GM19452 (cell line): ENCODE measurements around the gene VWA5B1.

Source experiments
- ATAC-seq: cut with Tn5 transposase; IDR thresholded peaks from one replicate; pipeline ENCODE4 v1.9.1; 2021; ENCODE audit not compliant: unreplicated experiment

VWA5B1 gene

DNA sequence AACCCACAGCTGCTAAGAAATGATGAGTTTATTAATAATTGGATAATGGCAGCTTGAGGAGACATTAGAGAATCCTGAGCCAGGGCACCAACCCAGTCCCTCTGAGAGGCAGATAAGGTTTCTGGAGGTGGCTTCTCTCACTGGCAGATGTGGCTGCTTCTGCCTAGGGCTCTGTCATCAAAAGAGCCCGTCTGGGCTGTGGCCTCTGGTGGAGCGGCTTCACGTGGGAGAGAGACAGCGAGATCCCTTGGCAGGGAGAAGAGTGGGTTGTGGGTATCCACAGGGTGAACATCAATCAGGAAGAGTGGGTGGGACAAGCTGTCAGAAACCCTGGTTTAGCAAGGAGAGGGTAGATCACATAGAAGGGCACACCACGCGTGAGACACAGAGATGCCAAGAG is 30.0 kb downstream of the VWA5B1 start:
- ATAC-seq, result no peak

DNA sequence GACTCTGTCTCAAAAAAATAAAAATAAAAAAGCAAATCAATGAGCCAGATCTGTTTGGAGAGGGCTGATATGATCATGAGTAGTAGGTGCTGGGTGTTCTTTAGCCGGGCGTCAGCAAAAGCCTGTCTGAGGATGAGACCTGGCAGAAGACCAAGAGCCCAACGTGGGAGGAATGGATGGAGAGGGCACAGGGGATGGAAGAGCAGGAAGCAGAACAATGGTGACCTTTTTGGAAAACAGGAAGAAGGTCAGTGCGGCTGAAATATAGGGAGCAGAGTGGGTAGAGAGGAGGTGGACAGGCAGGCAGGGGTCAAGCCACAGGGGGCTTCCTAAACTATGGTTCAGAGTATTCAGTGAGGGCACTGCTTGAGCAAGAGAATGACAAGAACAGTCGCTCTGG is 30.9 kb downstream of the VWA5B1 start:
- ATAC-seq, result no peak

DNA sequence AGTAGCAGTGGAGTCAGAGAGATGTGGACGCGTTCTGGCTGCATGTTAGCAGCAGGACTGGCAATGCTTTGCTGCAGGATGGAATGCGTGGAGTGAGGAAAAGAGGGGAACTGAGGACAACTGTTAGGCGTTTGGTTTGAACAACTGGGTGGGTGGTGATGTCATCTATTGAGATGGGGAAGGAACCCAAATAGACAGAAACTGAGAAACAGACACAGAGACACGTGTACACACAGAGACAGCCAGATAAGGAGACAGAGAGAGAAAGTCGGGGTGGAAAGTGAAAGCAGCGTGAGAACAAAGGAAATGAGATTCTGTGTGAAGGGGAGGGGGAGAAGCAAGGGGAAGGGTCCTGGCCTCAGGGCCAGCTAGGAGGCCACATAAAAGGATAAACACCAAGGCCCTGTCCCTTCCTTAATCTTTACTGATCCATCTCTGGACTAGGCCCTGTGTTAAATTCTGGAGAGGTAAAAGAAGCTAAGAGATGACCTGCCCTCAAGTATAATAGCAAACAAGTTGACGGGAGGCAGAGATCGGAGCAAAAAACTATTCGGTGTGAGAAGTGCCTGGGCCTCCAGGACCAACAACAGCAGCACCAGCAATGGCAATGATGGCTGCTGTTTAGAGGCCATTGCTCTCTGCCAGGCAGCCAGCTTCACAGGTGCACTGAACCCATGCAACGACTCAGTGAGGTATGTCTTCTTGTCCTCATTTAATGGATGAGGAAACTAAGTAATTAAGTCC is 31.6 kb downstream of the VWA5B1 start:
- ATAC-seq, result no peak

DNA sequence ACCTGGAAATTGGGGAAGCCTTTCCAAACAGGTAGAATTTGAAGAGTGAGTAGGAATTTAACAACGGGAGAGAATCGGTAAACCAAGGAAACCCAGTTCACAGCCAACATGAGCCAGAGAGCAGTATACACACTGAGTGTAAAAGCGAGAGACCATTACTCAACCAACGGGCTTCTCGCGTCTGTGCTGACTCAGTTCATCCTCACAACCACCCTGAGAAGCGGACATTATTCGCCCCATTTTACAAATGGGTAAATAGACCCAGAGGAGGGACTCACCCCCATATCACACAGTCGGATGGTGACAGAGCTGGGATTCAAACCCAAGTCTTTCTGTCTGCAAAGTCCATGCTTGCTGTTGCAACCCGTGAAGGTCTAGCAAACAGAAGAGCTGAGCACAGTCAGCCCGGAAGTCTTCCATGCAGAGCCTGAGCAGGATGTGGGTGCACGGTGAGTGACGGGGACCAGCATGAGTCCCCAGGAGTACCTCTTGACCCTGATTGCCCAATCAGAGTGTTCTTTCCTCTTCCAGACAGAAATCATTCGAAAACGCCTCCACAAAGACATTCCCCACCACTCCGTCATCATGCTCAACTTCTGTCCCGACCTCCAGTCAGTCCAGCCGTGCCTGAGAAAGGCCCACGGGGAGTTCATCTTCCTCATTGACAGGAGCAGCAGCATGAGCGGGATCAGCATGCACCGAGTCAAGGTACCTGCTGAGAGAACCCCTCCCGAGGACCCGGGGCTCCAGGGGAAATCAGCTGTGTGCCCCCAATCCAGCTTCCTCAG is 32.3 kb downstream of the VWA5B1 start:
- no peak for ATAC-seq

DNA sequence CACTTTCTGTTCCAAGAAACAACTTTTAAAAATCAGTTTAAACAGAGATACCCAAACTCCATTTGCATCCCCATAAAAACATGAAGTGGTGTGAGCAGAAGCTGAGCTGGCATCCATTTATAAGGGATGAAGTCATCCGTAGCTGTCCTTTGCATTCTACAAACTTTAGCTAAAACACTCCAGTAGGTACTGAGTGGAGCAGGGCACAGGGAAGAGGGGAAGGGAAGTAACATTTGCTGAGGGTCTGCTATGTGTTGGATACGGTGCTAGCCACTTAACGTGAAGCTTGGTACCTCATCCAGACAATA is 32.9 kb downstream of the VWA5B1 start:
- ATAC-seq, result no peak

DNA sequence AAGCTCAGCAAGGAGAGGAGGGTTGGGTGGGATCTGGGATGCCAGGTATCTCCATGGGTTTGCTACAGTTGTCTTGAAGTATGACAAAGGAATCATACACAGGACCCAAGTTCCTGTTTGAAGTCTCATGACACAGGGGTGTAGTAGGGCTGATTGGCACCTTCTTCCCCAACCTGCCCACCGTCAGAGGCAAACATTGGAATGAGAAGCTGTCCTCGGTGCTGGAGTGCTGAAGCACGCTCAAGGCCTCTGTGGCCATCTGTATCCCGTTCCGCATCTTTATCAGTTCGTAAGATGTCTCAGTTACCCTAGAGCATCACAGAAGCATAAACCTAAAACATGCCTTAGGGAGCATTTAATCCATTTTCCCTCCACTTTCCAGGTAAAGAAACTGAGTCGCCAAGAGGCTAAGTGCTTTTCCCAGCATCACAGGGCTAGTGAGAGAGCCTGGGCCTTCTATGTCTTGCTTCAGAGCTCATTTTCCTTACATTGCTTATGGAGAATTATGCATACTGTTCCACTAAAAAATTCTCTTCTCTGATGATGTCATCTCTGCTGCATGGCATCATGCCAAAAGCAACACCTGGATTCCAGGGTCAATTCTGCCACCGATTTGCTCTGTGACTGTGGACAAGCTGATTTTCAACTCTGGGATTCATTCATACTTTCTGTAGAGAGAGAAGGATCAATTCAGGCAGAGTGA is 34.2 kb downstream of the VWA5B1 start:
- ATAC-seq, result no peak

GRCh38 chr1:20325407-20325843 is 34.8 kb downstream of the VWA5B1 start:
- ATAC-seq, result no peak

DNA sequence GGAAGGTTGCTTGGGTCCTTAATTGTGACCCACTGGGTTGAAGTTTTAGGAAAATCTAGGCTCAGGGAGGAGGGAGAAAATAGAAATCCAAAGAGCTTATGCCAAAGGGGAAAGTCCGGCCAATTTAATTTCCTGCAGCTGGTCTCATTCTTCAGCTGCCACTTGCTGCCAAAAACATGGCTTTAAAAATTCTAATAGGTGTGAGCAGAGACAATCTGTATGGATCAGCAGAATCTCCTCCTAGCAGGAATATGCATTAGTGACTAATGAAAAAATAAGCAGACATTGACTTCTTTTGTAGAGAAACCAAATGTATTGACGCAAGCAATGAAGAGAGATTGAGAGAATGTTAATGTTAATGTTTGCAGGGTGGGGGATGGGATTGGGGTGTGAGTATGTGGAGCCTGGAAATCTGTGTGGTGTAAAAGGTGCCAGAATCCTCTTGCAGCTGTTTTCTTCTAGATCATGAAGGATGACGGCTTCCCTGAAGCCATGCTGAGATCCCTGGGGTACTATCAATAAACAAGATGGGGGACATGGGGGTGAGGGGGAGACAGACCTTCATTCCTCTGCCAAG is 35.3 kb downstream of the VWA5B1 start:
- no peak for ATAC-seq

GRCh38 chr1:20327467-20327866 is 36.8 kb downstream of the VWA5B1 start:
- no peak for ATAC-seq

DNA sequence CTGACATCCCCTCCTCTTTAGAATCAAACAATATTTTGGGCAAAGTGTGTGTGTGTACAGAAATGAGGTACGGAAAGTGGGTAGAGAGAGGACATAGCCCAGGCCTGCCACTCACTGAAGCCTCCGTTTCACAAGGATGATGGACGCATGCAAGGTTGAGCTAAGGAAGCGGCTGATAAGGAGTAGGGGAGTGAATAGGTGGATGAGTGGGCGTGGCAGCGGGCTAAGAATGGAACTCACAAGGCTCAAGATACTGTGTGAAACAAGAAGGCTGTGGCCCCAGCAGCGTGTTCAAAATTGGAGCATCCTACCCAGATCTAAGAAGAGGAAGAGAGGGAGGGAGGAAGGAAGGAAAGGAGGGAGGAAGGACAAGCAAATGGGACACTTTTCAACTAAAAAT is 37.5 kb downstream of the VWA5B1 start:
- no peak for ATAC-seq

- no peak for ATAC-seq
These were observed 39.3 kb downstream of the VWA5B1 start for GRCh38 chr1:20329793-20330542.

DNA sequence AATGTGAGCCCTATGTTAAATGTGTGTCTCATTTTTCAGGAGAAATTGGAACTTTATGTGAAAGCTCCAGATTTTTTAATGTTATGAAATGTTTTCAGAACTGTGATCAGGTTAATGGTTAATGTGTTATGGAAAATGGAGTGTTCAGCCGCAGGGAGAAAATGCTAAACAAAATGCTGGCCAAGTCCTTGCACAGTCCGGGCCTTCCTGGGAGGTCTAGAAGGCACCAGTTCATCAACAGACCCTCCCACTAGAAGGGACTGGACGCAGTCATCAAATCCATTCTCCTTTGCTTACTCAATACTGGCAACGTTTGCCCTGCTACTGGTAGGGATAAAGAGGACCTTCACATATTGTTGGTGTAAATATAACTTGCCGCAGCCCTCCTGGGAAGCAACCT is 43.4 kb downstream of the VWA5B1 start:
- ATAC-seq, result no peak

DNA sequence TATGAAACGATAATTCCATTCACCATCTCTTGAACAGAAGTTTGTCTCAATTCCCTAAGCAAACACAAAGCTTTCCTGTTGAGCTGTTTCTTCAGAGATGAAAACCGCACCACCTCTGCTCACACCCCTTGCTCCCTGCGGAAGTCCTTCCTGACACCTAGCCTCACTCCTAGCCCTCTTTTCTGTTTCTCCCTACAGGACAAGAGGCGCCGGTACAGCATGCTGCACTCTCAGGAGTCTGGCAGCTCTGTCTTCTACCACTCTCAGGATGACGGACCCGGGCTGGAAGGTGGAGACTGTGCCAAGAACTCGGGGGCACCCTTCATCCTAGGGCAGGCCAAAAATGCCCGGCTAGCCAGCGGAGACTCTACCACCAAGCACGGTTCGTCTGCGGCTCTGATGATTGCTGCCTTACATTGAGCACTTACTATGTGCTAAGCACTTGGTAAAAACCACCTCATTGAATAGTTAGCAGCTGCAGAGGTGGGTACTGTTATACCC is 45.5 kb downstream of the VWA5B1 start:
- no peak for ATAC-seq

DNA sequence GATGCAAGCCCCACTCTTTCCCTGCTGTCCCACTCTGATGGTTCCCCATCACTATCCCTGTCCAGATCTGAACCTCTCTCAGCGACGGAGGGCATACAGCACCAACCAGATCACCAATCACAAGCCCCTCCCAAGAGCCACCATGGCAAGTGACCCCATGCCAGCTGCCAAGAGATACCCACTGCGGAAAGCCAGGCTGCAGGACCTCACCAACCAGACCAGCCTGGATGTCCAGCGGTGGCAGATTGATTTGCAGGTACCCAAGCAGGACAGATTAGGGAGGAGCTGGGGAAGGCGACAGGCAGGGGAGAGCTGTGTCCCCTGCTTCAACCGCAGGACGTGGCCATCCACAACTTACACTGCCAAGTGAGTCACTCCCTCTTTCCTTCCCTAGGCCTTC is 46.9 kb downstream of the VWA5B1 start:
- no peak for ATAC-seq

DNA sequence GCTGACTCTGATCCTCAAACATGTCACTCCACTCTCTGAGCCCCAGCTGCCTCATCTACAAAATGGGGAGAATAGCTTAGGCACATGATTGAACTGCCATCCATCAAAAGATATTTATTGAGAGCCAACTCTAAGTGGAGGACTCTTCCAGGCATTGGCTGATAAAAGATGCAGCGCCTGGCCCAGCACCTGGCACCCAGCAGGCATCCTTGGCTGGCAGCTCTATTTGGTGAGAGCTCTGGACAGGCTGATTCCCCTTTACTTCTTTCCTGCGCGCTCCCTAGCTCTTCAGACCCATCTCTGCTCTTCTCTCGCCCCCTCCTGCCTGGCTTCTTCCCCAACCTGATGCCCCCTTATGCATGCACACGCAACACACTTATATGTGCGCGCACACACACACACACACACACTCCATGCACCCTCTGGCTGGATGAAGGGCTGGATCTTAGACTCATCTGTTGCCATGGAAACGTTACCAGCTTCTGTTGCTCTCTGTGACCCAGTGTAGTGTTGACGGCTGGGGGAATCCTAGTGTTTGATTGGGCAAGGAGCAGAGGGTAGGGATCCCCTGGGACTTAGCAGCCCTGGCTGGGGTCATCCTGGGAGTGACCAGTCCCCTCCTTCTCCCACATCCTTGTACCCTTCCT is 49.3 kb downstream of the VWA5B1 start:
- no peak for ATAC-seq

GRCh38 chr1:20342294-20343148 is 51.8 kb downstream of the VWA5B1 start:
- ATAC-seq, result no peak

DNA sequence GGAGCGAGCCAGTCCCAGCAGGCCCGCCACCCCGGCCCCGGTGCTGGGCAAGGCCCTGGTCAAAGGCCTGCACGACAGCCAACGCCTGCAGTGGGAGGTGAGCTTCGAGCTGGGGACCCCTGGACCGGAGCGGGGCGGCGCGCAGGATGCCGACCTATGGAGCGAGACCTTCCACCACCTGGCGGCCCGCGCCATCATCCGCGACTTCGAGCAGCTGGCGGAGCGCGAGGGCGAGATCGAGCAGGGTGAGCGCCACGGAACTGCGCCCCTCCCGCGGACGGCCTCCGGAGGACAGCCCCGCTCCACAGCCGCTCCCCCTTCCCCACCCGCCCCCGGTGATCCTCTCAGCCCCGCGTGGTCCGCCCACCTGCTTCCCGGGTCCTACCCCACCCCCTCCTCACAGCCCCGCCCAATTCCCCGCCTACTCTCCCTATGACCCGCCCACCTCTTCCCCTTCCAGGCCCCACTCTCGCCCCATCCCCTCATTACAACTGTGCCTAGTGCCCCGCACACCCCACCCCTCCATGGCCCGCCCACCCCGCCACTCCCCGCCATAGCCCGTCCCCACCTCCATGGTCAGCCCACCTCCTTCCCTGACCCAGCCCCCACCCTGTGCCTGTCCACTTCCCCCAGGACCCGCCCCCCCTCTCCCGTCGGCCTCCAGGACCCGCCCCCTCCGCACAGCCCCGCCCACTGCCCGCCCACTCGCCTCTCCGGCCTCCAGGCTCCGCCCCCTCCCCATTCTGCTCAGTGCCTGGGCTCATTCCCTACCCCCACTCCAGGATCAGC is 52.7 kb downstream of the VWA5B1 start:
- ATAC-seq, result no peak

DNA sequence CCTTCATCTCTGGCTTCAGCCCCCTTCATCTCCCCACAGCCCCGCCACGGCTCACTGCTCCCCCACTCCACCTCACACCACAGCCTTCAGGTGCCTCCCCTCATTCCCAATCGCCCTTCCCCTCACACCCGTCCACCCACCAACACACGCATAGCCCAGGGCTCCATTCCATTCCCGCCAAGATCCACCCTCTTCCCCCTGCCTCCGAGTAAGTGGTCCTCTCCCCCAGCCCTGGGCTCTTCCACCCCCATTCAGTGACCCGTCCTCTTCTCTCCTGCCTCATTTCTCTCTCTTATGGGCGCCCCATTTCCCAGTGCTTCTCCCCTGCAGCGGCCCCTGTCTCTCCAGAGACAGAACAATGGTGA is 53.2 kb downstream of the VWA5B1 start:
- ATAC-seq, result no peak

DNA sequence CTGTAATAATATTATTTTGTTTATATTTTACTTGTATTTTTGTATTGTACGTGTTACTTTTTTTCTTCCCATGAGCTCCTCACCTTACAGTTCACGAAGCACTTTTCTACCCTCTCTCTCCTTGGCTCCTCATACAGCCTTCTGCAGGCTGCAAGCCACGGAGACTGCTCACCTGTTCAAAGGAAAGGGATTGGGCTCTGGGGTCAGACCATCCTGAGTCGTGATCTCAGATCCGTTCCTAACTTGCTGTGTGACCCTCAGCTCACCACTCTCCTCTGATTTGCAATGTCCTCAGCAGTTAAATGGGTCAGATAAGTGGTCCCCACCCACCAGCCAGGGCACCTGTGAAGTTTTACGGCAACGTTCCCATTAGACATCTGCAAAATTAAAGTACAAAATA is 54.1 kb downstream of the VWA5B1 start:
- ATAC-seq, result no peak
